Measurements from ENCODE around the gene CLIC1.

The CLIC1 gene

DNA sequence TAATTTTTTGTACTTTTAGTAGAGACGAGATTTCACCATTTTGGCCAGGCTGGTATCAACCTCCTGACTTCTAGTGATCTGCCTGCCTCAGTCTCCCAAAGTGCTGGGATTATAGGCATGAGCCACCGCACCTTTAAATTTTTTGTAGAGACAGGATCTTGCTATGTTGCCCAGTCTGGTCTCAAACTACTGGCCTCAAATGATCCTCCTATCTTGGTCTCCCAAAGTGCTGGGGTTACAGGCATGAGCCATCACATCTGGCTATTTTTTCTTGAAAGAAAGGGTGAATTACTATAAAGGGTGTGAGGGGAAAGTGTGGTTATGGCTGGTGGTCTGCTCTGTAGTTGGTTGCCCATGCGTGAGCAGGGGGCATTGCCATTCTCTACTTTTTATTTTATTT lies 28.1 kb downstream of the CLIC1 start:
- H3K9me3 ChIP-seq (ENCODE audit: control insufficient read depth, insufficient read depth, low read depth, low read length) = no peaks in the 10 kb centered on the region
- H3K4me3 ChIP-seq (ENCODE audit: low read depth, low read length) = no peak overlapping the region
- no peaks in the 10 kb centered on the region for H3K36me3 ChIP-seq (ENCODE audit: control insufficient read depth in 2 of 2, insufficient read depth in 1 of 2, low read length in 2 of 2)
- ChIA-PET CTCF (interaction anchor here (0.6 kb wide), 2 partner anchors 14 to 52 kb away, joined by 3 read pairs; no protein-coding TSS in a partner anchor), POLR2A (interaction anchor here (1.6 kb wide), 1 partner anchor 28 kb away, joined by 3 read pairs; the partner anchor contains the start of gene CLIC1)
- H3K4me1 ChIP-seq (ENCODE audit: control insufficient read depth, insufficient read depth, low read length) = no peaks in the 10 kb centered on the region
- TF ChIP-seq, protein P1, sequence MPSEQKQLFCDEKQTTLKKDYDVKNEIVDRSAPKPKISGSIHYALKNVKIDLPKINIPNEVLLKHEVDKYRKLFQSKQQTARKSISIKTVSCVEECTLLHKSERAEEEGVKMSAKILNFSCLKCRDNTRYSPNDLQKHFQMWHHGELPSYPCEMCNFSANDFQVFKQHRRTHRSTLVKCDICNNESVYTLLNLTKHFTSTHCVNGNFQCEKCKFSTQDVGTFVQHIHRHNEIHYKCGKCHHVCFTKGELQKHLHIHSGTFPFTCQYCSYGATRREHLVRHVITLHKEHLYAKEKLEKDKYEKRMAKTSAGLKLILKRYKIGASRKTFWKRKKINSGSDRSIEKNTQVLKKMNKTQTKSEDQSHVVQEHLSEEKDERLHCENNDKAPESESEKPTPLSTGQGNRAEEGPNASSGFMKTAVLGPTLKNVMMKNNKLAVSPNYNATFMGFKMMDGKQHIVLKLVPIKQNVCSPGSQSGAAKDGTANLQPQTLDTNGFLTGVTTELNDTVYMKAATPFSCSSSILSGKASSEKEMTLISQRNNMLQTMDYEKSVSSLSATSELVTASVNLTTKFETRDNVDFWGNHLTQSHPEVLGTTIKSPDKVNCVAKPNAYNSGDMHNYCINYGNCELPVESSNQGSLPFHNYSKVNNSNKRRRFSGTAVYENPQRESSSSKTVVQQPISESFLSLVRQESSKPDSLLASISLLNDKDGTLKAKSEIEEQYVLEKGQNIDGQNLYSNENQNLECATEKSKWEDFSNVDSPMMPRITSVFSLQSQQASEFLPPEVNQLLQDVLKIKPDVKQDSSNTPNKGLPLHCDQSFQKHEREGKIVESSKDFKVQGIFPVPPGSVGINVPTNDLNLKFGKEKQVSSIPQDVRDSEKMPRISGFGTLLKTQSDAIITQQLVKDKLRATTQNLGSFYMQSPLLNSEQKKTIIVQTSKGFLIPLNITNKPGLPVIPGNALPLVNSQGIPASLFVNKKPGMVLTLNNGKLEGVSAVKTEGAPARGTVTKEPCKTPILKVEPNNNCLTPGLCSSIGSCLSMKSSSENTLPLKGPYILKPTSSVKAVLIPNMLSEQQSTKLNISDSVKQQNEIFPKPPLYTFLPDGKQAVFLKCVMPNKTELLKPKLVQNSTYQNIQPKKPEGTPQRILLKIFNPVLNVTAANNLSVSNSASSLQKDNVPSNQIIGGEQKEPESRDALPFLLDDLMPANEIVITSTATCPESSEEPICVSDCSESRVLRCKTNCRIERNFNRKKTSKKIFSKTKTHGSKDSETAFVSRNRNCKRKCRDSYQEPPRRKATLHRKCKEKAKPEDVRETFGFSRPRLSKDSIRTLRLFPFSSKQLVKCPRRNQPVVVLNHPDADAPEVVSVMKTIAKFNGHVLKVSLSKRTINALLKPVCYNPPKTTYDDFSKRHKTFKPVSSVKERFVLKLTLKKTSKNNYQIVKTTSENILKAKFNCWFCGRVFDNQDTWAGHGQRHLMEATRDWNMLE (tag by site-specific recombination; conservative IDR thresholded peaks at IDR 0.05; ENCODE audit: low read depth) = no peak
- peak; percentile 88 for TF ChIP-seq ZNF121 (tag by site-specific recombination; IDR thresholded peaks at IDR 0.05)
- H3K27ac ChIP-seq (ENCODE audit: extremely low read depth, low read depth, low read length) = no peak overlapping the region

DNA sequence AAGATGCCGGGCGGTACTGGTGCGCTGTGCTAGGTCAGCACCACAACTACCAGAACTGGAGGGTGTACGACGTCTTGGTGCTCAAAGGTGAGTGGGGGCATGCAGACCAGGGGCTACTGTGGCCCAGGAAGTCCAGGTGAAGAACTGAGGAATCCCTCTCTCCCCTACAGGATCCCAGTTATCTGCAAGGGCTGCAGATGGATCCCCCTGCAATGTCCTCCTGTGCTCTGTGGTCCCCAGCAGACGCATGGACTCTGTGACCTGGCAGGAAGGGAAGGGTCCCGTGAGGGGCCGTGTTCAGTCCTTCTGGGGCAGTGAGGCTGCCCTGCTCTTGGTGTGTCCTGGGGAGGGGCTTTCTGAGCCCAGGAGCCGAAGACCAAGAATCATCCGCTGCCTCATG lies 28.6 kb downstream of the CLIC1 start:
- H3K27ac ChIP-seq (ENCODE audit: extremely low read depth, low read depth, low read length) = no peak overlapping the region
- H3K36me3 ChIP-seq (ENCODE audit: control insufficient read depth in 2 of 2, insufficient read depth in 1 of 2, low read length in 2 of 2) = no peaks in the 10 kb centered on the region
- H3K9me3 ChIP-seq (ENCODE audit: control insufficient read depth, insufficient read depth, low read depth, low read length) = no peaks in the 10 kb centered on the region
- no peaks in the 10 kb centered on the region for H3K4me1 ChIP-seq (ENCODE audit: control insufficient read depth, insufficient read depth, low read length)
- POLR2A ChIA-PET = interaction anchor here (1.6 kb wide), 1 partner anchor 28 kb away, joined by 3 read pairs; the partner anchor contains the start of gene CLIC1
- TF ChIP-seq FEZF1 (tag by site-specific recombination; IDR thresholded peaks at IDR 0.05) (no peak), ZNF169 (tag by site-specific recombination; IDR thresholded peaks at IDR 0.05) (no peak), ZNF214 (tag by site-specific recombination; IDR thresholded peaks at IDR 0.05; ENCODE audit: borderline replicate concordance) (no peak), TCF7L2 (IDR thresholded peaks at IDR 0.05; ENCODE audit: borderline replicate concordance, low read depth, low read length) (no peak), GLIS1 (tag by site-specific recombination; IDR thresholded peaks at IDR 0.05) (no peak), KLF1 (tag by site-specific recombination; IDR thresholded peaks at IDR 0.05) (no peak), SP7 (tag by site-specific recombination; IDR thresholded peaks at IDR 0.05) (no peak), ZNF501 (tag by site-specific recombination; IDR thresholded peaks at IDR 0.05) (no peak)
- TF ChIP-seq, protein P2, sequence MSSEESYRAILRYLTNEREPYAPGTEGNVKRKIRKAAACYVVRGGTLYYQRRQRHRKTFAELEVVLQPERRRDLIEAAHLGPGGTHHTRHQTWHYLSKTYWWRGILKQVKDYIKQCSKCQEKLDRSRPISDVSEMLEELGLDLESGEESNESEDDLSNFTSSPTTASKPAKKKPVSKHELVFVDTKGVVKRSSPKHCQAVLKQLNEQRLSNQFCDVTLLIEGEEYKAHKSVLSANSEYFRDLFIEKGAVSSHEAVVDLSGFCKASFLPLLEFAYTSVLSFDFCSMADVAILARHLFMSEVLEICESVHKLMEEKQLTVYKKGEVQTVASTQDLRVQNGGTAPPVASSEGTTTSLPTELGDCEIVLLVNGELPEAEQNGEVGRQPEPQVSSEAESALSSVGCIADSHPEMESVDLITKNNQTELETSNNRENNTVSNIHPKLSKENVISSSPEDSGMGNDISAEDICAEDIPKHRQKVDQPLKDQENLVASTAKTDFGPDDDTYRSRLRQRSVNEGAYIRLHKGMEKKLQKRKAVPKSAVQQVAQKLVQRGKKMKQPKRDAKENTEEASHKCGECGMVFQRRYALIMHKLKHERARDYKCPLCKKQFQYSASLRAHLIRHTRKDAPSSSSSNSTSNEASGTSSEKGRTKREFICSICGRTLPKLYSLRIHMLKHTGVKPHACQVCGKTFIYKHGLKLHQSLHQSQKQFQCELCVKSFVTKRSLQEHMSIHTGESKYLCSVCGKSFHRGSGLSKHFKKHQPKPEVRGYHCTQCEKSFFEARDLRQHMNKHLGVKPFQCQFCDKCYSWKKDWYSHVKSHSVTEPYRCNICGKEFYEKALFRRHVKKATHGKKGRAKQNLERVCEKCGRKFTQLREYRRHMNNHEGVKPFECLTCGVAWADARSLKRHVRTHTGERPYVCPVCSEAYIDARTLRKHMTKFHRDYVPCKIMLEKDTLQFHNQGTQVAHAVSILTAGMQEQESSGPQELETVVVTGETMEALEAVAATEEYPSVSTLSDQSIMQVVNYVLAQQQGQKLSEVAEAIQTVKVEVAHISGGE (tag by site-specific recombination; conservative IDR thresholded peaks at IDR 0.05; ENCODE audit: low read depth) = no peak
- H3K4me3 ChIP-seq (ENCODE audit: low read depth, low read length) = no peak overlapping the region
- CTCF ChIA-PET = no interaction called here

DNA sequence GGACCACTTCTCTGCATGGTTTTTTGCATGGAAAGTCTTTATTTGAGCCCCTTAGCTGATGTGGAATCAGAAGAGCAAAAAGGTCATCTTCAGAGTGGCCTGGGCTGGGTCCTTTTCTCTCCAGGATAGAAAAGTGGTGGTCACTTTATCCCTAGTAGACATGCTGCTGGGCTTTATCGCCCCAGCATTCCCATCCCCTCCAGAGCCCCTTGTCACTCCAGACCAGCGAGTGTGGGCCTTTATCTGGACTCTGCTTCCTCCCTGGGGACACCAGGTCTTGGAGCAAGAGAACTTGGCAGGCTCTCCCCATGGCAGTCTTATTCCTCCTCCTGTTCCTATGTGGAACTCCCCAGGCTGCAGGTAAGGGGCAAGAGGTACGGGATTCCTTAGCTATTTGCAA lies 29.7 kb downstream of the CLIC1 start, which contains the start of gene LY6G6F:
Gene LY6G6F, plus strand, starts transcription at position 268 of the 400 bp plus-strand sequence. Its CDS starts 41 bp downstream, at position 309.
- no peak within 1 kb of the TSS for H3K4me3 ChIP-seq (ENCODE audit: low read depth, low read length)
- ChIA-PET POLR2A (interaction anchor here (0.6 to 1.6 kb wide), 5 partner anchors 22 to 121 kb away, joined by 3 to 6 read pairs (median 5); partner anchors contain the start of genes CLIC1, DDAH2 and HSPA1B), CTCF (interaction anchor here (0.7 to 1.2 kb wide), 2 partner anchors 63 to 246 kb away, joined by 3 to 4 read pairs; no protein-coding TSS in a partner anchor)
- TF ChIP-seq ZBTB48 (tag by site-specific recombination; IDR thresholded peaks at IDR 0.05) (no peak), ZNF610 (tag by site-specific recombination; IDR thresholded peaks at IDR 0.05; ENCODE audit: borderline replicate concordance) (no peak)
- no peaks in the 10 kb centered on the region for H3K9me3 ChIP-seq (ENCODE audit: control insufficient read depth, insufficient read depth, low read depth, low read length)
- H3K36me3 ChIP-seq (ENCODE audit: control insufficient read depth in 2 of 2, insufficient read depth in 1 of 2, low read length in 2 of 2) = no peaks in the 10 kb centered on the region
- no peaks in the 10 kb centered on the region for H3K4me1 ChIP-seq (ENCODE audit: control insufficient read depth, insufficient read depth, low read length)
- H3K27ac ChIP-seq (ENCODE audit: extremely low read depth, low read depth, low read length) = no peak within 1 kb of the TSS

Data from HEK293 (cell line).